22Rv1 (cell line): ENCODE data around the gene AKAP3.

Source experiments
- ZFX ChIP-seq: fragments of 450-650 bp; IDR thresholded peaks from 2 replicates; pipeline ENCODE4 v1.6.1; 2017; ENCODE audit warnings: antibody characterized with exemption, borderline replicate concordance
- TF ChIP-seq, protein P1 (sequence below): fragments of 450-650 bp; IDR thresholded peaks from 2 replicates; pipeline ENCODE4 v1.5.1; 2017; ENCODE audit warnings: mild to moderate bottlenecking

- TF ChIP-seq, protein P1, sequence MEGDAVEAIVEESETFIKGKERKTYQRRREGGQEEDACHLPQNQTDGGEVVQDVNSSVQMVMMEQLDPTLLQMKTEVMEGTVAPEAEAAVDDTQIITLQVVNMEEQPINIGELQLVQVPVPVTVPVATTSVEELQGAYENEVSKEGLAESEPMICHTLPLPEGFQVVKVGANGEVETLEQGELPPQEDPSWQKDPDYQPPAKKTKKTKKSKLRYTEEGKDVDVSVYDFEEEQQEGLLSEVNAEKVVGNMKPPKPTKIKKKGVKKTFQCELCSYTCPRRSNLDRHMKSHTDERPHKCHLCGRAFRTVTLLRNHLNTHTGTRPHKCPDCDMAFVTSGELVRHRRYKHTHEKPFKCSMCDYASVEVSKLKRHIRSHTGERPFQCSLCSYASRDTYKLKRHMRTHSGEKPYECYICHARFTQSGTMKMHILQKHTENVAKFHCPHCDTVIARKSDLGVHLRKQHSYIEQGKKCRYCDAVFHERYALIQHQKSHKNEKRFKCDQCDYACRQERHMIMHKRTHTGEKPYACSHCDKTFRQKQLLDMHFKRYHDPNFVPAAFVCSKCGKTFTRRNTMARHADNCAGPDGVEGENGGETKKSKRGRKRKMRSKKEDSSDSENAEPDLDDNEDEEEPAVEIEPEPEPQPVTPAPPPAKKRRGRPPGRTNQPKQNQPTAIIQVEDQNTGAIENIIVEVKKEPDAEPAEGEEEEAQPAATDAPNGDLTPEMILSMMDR = no peak
- TF ChIP-seq ZFX = no peak
Observed at GRCh38 chr12:4649358-4649661, 459 bp upstream of the AKAP3 start.
